Measurements from ENCODE around the gene FGFRL1. TPM values are rescaled to one million over a fixed set of nuclear protein-coding genes. Genes with fewer than 3 reads are reported as not detected.
A peak's percentile ranks its signal among the peaks of the same experiment; 100 is the strongest.

FGFRL1 gene
- total and polyA plus RNA-seq, 2 of the 13 experiments (the other 11 are each of a cell fraction or from before 2014, with no cell fraction given): 19.1 to 30.6 TPM

GRCh38 chr4:1010395-1011021 lies 918 bp upstream of the FGFRL1 start (continued):
- TF ChIP-seq ZFP91 (CRISPR knock-in tag; IDR thresholded peaks at IDR 0.05; ENCODE audit: borderline replicate concordance): peak; percentile 48; the same call in 1 of the 2 replicates
- TF ChIP-seq RFXAP (CRISPR knock-in tag; IDR thresholded peaks at IDR 0.05; ENCODE audit: borderline replicate concordance): 0 out of 2 replicates have a peak, but pooled peaks have one; percentile 45
- TF ChIP-seq CHD4 (IDR thresholded peaks at IDR 0.05; ENCODE audit: borderline replicate concordance, low read length): 0 out of 2 replicates have a peak, but pooled peaks have one; percentile 49
- TF ChIP-seq THYN1 (CRISPR knock-in tag; IDR thresholded peaks at IDR 0.05; ENCODE audit: borderline replicate concordance, low read depth): no peak
- TF ChIP-seq RNF2 (conservative IDR thresholded peaks at IDR 0.05; ENCODE audit: low read depth): no peak
- TF ChIP-seq HOXA5 (CRISPR knock-in tag; IDR thresholded peaks at IDR 0.05): peak; percentile 38
- peak; percentile 35; the same call in 1 of the 2 replicates for TF ChIP-seq ZFY (CRISPR knock-in tag; IDR thresholded peaks at IDR 0.05)
- no peak for TF ChIP-seq ZNF256 (CRISPR knock-in tag; conservative IDR thresholded peaks at IDR 0.05)
- TF ChIP-seq NFE2L1 (CRISPR knock-in tag; IDR thresholded peaks at IDR 0.05; ENCODE audit: borderline replicate concordance): no peak
- TF ChIP-seq, protein P1, sequence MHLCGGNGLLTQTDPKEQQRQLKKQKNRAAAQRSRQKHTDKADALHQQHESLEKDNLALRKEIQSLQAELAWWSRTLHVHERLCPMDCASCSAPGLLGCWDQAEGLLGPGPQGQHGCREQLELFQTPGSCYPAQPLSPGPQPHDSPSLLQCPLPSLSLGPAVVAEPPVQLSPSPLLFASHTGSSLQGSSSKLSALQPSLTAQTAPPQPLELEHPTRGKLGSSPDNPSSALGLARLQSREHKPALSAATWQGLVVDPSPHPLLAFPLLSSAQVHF (CRISPR knock-in tag; IDR thresholded peaks at IDR 0.05): 0 out of 2 replicates have a peak, but pooled peaks have one; percentile 11
- peak; percentile 85 for TF ChIP-seq ZNF687 (CRISPR knock-in tag; IDR thresholded peaks at IDR 0.05)
- TF ChIP-seq, protein P2, sequence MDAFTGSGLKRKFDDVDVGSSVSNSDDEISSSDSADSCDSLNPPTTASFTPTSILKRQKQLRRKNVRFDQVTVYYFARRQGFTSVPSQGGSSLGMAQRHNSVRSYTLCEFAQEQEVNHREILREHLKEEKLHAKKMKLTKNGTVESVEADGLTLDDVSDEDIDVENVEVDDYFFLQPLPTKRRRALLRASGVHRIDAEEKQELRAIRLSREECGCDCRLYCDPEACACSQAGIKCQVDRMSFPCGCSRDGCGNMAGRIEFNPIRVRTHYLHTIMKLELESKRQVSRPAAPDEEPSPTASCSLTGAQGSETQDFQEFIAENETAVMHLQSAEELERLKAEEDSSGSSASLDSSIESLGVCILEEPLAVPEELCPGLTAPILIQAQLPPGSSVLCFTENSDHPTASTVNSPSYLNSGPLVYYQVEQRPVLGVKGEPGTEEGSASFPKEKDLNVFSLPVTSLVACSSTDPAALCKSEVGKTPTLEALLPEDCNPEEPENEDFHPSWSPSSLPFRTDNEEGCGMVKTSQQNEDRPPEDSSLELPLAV (CRISPR knock-in tag; conservative IDR thresholded peaks at IDR 0.05; ENCODE audit: low read depth): no peak
- TF ChIP-seq, protein P3, sequence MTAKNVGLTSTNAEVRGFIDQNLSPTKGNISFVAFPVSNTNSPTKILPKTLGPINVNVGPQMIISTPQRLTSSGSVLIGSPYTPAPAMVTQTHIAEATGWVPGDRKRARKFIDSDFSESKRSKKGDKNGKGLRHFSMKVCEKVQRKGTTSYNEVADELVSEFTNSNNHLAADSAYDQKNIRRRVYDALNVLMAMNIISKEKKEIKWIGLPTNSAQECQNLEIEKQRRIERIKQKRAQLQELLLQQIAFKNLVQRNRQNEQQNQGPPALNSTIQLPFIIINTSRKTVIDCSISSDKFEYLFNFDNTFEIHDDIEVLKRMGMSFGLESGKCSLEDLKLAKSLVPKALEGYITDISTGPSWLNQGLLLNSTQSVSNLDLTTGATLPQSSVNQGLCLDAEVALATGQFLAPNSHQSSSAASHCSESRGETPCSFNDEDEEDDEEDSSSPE (CRISPR knock-in tag; IDR thresholded peaks at IDR 0.05): peak; percentile 11; the same call in 1 of the 2 replicates
- peak; percentile 7; the same call in 1 of the 2 replicates for TF ChIP-seq MYC (CRISPR knock-in tag; IDR thresholded peaks at IDR 0.05; ENCODE audit: borderline replicate concordance)
- 0 out of 2 replicates have a peak, but pooled peaks have one; percentile 3 for TF ChIP-seq ZBTB7B (CRISPR knock-in tag; IDR thresholded peaks at IDR 0.05)
- no peak for TF ChIP-seq ZNF460 (CRISPR knock-in tag; IDR thresholded peaks at IDR 0.05; ENCODE audit: borderline replicate concordance)
- peak; percentile 79 for TF ChIP-seq ZFP36 (IDR thresholded peaks at IDR 0.05; ENCODE audit: borderline replicate concordance, low read depth, low read length, partially characterized antibody)
- TF ChIP-seq HNRNPUL1 (IDR thresholded peaks at IDR 0.05; ENCODE audit: low read depth, low read length): no peak
- no peak for TF ChIP-seq KMT2B (CRISPR knock-in tag; IDR thresholded peaks at IDR 0.05)

Data from HepG2 (cell line).